Breast epithelium (tissue), 3 donors: ENCODE measurements around the gene KLRD1.

ENCODE experiments used
- CTCF ChIP-seq, 3 donors: fragments of 450-650 bp; IDR thresholded peaks; one replicate each; pipeline ENCODE4 v1.5.1; 2016 to 2017; ENCODE audit warnings: antibody characterized with exemption in 3 of 3, mild to moderate bottlenecking in 3 of 3, moderate library complexity in 3 of 3
- POLR2A ChIP-seq: fragments of 450-650 bp; IDR thresholded peaks from one replicate; pipeline ENCODE4 v1.6.1; 2016; ENCODE audit warnings: antibody characterized with exemption, mild to moderate bottlenecking, moderate library complexity
- POLR2AphosphoS5 ChIP-seq, 3 donors: sonication (generic); formaldehyde crosslinking; IDR thresholded peaks; one replicate each; pipeline ENCODE4 v1.6.1; 2017; ENCODE audit warnings: antibody characterized with exemption in 3 of 3

- TF ChIP-seq POLR2AphosphoS5 (IDR thresholded peaks at IDR 0.05) (no peak), POLR2A (no peak), CTCF (IDR thresholded peaks at IDR 0.05) (no peak)
These were observed 16.6 kb upstream of the KLRD1 start for GRCh38 chr12:10291030-10291429.
